ENCODE measurements around the gene IKZF4. TPM values are rescaled to one million over a fixed set of nuclear protein-coding genes. Genes with fewer than 3 reads are reported as not detected.

Gene IKZF4
- total and polyA plus RNA-seq, 10 of the 15 experiments (the other 5 are each of a cell fraction or from before 2014, with no cell fraction given), result 0.74 to 5.5 (median 1.1) TPM

- BruUV-seq (replicated peaks), result TSS peak; percentile 47
- ATAC-seq (peak; percentile 92), DNase-seq (ENCODE audit: low read depth, low spot score) (no peak), FAIRE-seq (peak; percentile 41)
- RAD21 ChIA-PET (ENCODE audit: unreplicated experiment), result interaction anchor here (0.6 to 2.8 kb wide), 4 partner anchors 11 to 182 kb away, joined by 4 to 25 read pairs (median 6); partner anchors contain the start of genes RAB5B and SUOX
- SMC1A ChIA-PET (ENCODE audit: uncharacterized antibody, unreplicated experiment), result interaction anchor here (0.8 to 1.7 kb wide), 7 partner anchors 11 to 278 kb away, joined by 3 to 6 read pairs (median 3); partner anchors contain the start of genes ORMDL2, SARNP and SUOX
- Histone ChIP-seq H3K4me2 (ENCODE audit: control insufficient read depth, insufficient read depth) (peak overlapping the region; percentile 92), H3K27me3 (replicated peaks in 1 of 2; ENCODE audit: control insufficient read depth in 2 of 2, insufficient read depth in 2 of 2, low read length in 1 of 2) (no peaks in the 10 kb centered on the region), H3K9ac (ENCODE audit: control insufficient read depth, insufficient read depth, low read length) (peak overlapping the region; percentile 59), H3K4me1 (ENCODE audit: control insufficient read depth, insufficient read depth, low read length) (no peaks in the 10 kb centered on the region), H3K27ac (ENCODE audit: control insufficient read depth, insufficient read depth) (peak overlapping the region; percentile 24; the same call in 1 of the 2 replicates), H3K4me3 (peak overlapping the region; percentile 79), H4K20me1 (ENCODE audit: control insufficient read depth, insufficient read depth) (no peaks in the 10 kb centered on the region), H3K36me3 (ENCODE audit: control insufficient read depth in 2 of 2, insufficient read depth in 2 of 2, low read length in 1 of 2) (no peaks in the 10 kb centered on the region; a peak in 1 of 4 replicates), H3K79me2 (ENCODE audit: control insufficient read depth, insufficient read depth, low read length) (no peaks in the 10 kb centered on the region), H3K9me3 (replicated peaks; ENCODE audit: control insufficient read depth, insufficient read depth, low read length) (no peaks in the 10 kb centered on the region), H2AFZ (ENCODE audit: control insufficient read depth, low read depth, low read length) (peak overlapping the region; percentile 87)
- POLR2A ChIA-PET, result interaction anchor here (1.0 to 1.5 kb wide), 5 partner anchors 10 to 79 kb away, joined by 3 to 15 read pairs (median 4); partner anchors contain the start of genes DGKA, RAB5B and SUOX
- in situ Hi-C loops (cut with MboI), result no loop called here
- WGBS (ENCODE audit: insufficient coverage, insufficient replicate concordance, low lambda C conversion rate, missing lambda C conversion rate), result 6% methylated on average over 21 of the region's 44 CpGs
- intact Hi-C loops (cut with micrococcal nuclease; ENCODE audit: unreplicated experiment), result no loop called here
- CTCF ChIA-PET, result interaction anchor here (0.6 to 3.1 kb wide), 6 partner anchors 11 to 270 kb away, joined by 3 to 28 read pairs (median 8); partner anchors contain the start of gene SUOX
- TF ChIP-seq BCLAF1 (IDR thresholded peaks at IDR 0.05) (no peak), IKZF1 (conservative IDR thresholded peaks at IDR 0.05) (0 out of 2 replicates have a peak, but pooled peaks have one; percentile 9), EGR1 (IDR thresholded peaks at IDR 0.05; ENCODE audit: borderline replicate concordance in 1 of 2, low read depth in 2 of 2, low read length in 2 of 2) (peak in 1 of 2 experiments; percentile 81; a peak in 2 of 3 replicates)
Observed at GRCh38 chr12:56007564-56008559, 13.0 kb upstream of the IKZF4 start.

Measured in GM12878 (cell line).